ENCODE results near the gene ELOVL1. TPM values are rescaled to one million over a fixed set of nuclear protein-coding genes. Genes with fewer than 3 reads are reported as not detected.
"Not testable (repeated sequence)": the region's sequence is repeated elsewhere in the genome, so short reads cannot be mapped to it uniquely, and the experiment has no call there.

ELOVL1 gene
- polyA plus RNA-seq, 1 donor (not counting 4 experiments of a cell fraction or from before 2014, with no cell fraction given), result 283 TPM

DNA sequence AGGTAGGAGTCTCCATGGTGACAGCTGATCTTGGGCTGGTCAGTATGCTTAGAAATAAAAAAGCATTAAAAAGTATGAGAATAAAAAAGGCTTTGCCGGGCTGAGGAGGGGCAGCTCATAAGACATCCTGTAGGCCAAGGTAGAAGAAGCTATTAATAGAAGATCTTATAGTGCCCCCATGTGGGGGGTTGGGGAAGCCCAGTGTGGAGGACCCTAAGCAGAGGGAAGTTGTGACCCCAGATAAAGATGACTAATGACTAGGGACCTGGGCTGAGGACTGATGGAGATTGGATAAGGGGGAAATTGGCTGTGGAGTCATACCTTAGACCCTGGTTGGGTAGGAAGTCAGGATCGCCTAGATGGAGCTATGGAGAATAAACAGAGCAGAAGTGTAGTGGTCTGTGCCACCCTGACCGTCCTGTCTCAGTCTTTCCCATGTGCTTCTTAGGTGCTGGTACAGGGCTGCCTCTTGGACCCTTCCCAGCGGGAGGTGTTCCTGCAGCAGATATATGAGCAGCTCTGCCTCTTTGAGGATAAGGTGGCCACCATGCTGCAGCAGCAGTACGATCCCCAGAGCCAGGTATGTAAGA, 46.9 kb upstream of the ELOVL1 start:
- DNase-seq (ENCODE audit: low read depth, low spot score) (no peak), FAIRE-seq (no peak)
- no peak overlapping the region for H2AFZ ChIP-seq (ENCODE audit: control insufficient read depth, low read length)
- dilution Hi-C loops (cut with MboI; ENCODE audit: extremely low pct_ligation_motif_present, low sequenced_read_pairs), result no loop called here
- H3K27ac ChIP-seq (ENCODE audit: control insufficient read depth, insufficient read depth, low read length), result no peak overlapping the region
- no peaks in the 10 kb centered on the region for H3K9me3 ChIP-seq (ENCODE audit: control insufficient read depth, low read depth, low read length)
- peaks cover 20 to 22% of the 10 kb centered on the region in 2 experiments for H3K36me3 ChIP-seq (ENCODE audit: control insufficient read depth in 2 of 2, extremely low read depth in 1 of 2, insufficient read depth in 2 of 2, low read length in 2 of 2)
- no peaks in the 10 kb centered on the region for H3K9me1 ChIP-seq (ENCODE audit: control insufficient read depth, extremely low read depth, insufficient read depth, low read length)
- H3K4me1 ChIP-seq (ENCODE audit: control insufficient read depth, extremely low read depth, insufficient read depth, low read length), result no peaks in the 10 kb centered on the region
- no peak overlapping the region for H3K4me3 ChIP-seq (ENCODE audit: control insufficient read depth in 2 of 3, extremely low read depth in 1 of 3, insufficient read depth in 2 of 3, low read depth in 1 of 3, low read length in 3 of 3)
- H3K4me2 ChIP-seq (ENCODE audit: control insufficient read depth, extremely low read depth, insufficient read depth, low read depth, low read length), result no peak overlapping the region
- TF ChIP-seq EZH2 (IDR thresholded peaks at IDR 0.05; ENCODE audit: low read length), result no peak
- TF ChIP-seq, protein P1, sequence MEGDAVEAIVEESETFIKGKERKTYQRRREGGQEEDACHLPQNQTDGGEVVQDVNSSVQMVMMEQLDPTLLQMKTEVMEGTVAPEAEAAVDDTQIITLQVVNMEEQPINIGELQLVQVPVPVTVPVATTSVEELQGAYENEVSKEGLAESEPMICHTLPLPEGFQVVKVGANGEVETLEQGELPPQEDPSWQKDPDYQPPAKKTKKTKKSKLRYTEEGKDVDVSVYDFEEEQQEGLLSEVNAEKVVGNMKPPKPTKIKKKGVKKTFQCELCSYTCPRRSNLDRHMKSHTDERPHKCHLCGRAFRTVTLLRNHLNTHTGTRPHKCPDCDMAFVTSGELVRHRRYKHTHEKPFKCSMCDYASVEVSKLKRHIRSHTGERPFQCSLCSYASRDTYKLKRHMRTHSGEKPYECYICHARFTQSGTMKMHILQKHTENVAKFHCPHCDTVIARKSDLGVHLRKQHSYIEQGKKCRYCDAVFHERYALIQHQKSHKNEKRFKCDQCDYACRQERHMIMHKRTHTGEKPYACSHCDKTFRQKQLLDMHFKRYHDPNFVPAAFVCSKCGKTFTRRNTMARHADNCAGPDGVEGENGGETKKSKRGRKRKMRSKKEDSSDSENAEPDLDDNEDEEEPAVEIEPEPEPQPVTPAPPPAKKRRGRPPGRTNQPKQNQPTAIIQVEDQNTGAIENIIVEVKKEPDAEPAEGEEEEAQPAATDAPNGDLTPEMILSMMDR (optimal IDR thresholded peaks at IDR 0.05 in 1 of 3, IDR thresholded peaks at IDR 0.05 in 1 of 3, conservative IDR thresholded peaks at IDR 0.05 in 1 of 3; ENCODE audit: extremely low read depth in 1 of 3, insufficient read depth in 2 of 3, low read length in 3 of 3), result peak; percentile 40 to 53 (median 51)
- no peaks in the 10 kb centered on the region for H3K79me2 ChIP-seq (ENCODE audit: control insufficient read depth, insufficient read depth, low read length)
- no peaks in the 10 kb centered on the region for H4K20me1 ChIP-seq (ENCODE audit: control insufficient read depth, extremely low read depth, insufficient read depth, low read length)
- no peaks in the 10 kb centered on the region for H3K27me3 ChIP-seq (ENCODE audit: control insufficient read depth, extremely low read depth, insufficient read depth, low read length)
- no peak overlapping the region for H3K9ac ChIP-seq (ENCODE audit: control insufficient read depth, extremely low read depth, insufficient read depth, low read length)

DNA sequence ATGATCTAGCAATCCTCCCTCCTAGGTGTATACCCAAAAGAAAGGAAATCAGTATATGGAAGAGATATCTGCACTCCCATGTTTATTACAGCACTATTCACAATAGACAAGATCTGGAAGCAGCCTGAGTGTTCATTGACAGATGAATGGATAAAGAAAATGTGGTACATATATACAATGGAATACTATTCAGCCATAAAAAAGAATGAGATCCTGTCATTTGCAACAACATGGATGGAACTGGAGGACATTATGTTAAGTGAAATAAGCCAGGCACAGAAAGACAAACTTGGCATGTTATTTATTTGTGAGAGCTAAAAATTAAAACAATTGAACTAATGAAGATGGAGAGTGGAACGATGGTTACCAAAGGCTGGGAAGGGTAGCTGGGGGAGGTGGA, 45.6 kb upstream of the ELOVL1 start:
- H3K36me3 ChIP-seq (ENCODE audit: control insufficient read depth in 2 of 2, extremely low read depth in 1 of 2, insufficient read depth in 2 of 2, low read length in 2 of 2), result peaks cover 16 to 21% of the 10 kb centered on the region in 2 experiments
- not testable (repeated sequence) for DNase-seq (ENCODE audit: low read depth, low spot score); H2AFZ ChIP-seq (ENCODE audit: control insufficient read depth, low read length)

DNA sequence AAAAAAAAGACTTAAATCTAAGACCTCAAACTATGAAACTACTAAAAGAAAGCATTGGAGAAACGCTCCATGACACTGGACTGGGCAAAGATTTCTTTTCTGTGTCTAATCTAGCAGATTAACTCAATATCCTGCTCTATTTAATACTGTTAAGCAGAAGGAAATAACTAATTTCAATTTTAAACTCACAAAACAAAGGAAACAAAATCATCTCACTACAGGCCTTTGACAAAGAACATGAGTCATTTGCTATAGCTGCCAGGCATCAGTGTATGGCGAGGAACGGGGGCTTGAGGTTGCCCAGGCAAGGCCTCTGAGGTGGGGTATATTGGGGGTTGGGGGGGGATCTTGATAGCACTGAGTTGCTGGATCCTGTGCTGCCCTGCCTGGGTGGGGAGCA, 42.8 kb upstream of the ELOVL1 start:
- peaks cover 11 to 15% of the 10 kb centered on the region in 2 experiments for H3K36me3 ChIP-seq (ENCODE audit: control insufficient read depth in 2 of 2, extremely low read depth in 1 of 2, insufficient read depth in 2 of 2, low read length in 2 of 2)
- no peak for DNase-seq (ENCODE audit: low read depth, low spot score)
- no peaks in the 10 kb centered on the region for H3K9me3 ChIP-seq (ENCODE audit: control insufficient read depth, low read depth, low read length)
- no peak overlapping the region for H3K4me2 ChIP-seq (ENCODE audit: control insufficient read depth, extremely low read depth, insufficient read depth, low read depth, low read length)
- no peak overlapping the region for H3K4me3 ChIP-seq (ENCODE audit: control insufficient read depth in 2 of 3, extremely low read depth in 1 of 3, insufficient read depth in 2 of 3, low read depth in 1 of 3, low read length in 3 of 3)
- no peak overlapping the region for H3K27ac ChIP-seq (ENCODE audit: control insufficient read depth, insufficient read depth, low read length)
- H3K9ac ChIP-seq (ENCODE audit: control insufficient read depth, extremely low read depth, insufficient read depth, low read length), result no peak overlapping the region
- H4K20me1 ChIP-seq (ENCODE audit: control insufficient read depth, extremely low read depth, insufficient read depth, low read length), result no peaks in the 10 kb centered on the region
- FAIRE-seq, result no peak
- H3K79me2 ChIP-seq (ENCODE audit: control insufficient read depth, insufficient read depth, low read length), result no peaks in the 10 kb centered on the region
- no peak overlapping the region for H2AFZ ChIP-seq (ENCODE audit: control insufficient read depth, low read length)
- no peaks in the 10 kb centered on the region for H3K9me1 ChIP-seq (ENCODE audit: control insufficient read depth, extremely low read depth, insufficient read depth, low read length)
- no peaks in the 10 kb centered on the region for H3K4me1 ChIP-seq (ENCODE audit: control insufficient read depth, extremely low read depth, insufficient read depth, low read length)
- dilution Hi-C loops (cut with MboI; ENCODE audit: extremely low pct_ligation_motif_present, low sequenced_read_pairs), result no loop called here
- H3K27me3 ChIP-seq (ENCODE audit: control insufficient read depth, extremely low read depth, insufficient read depth, low read length), result no peaks in the 10 kb centered on the region
- no peak for TF ChIP-seq EZH2 (IDR thresholded peaks at IDR 0.05; ENCODE audit: low read length)
- TF ChIP-seq, protein P1 (optimal IDR thresholded peaks at IDR 0.05 in 1 of 3, IDR thresholded peaks at IDR 0.05 in 1 of 3, conservative IDR thresholded peaks at IDR 0.05 in 1 of 3; ENCODE audit: extremely low read depth in 1 of 3, insufficient read depth in 2 of 3, low read length in 3 of 3), result no peak

More for the DNA sequence above, 45.6 kb upstream of the ELOVL1 start:
- H3K4me3 ChIP-seq (ENCODE audit: control insufficient read depth in 2 of 3, extremely low read depth in 1 of 3, insufficient read depth in 2 of 3, low read depth in 1 of 3, low read length in 3 of 3); H4K20me1 ChIP-seq (ENCODE audit: control insufficient read depth, extremely low read depth, insufficient read depth, low read length); dilution Hi-C loops (cut with MboI; ENCODE audit: extremely low pct_ligation_motif_present, low sequenced_read_pairs); H3K27me3 ChIP-seq (ENCODE audit: control insufficient read depth, extremely low read depth, insufficient read depth, low read length); H3K79me2 ChIP-seq (ENCODE audit: control insufficient read depth, insufficient read depth, low read length); H3K4me1 ChIP-seq (ENCODE audit: control insufficient read depth, extremely low read depth, insufficient read depth, low read length); H3K9ac ChIP-seq (ENCODE audit: control insufficient read depth, extremely low read depth, insufficient read depth, low read length); H3K9me1 ChIP-seq (ENCODE audit: control insufficient read depth, extremely low read depth, insufficient read depth, low read length); H3K9me3 ChIP-seq (ENCODE audit: control insufficient read depth, low read depth, low read length); FAIRE-seq; H3K4me2 ChIP-seq (ENCODE audit: control insufficient read depth, extremely low read depth, insufficient read depth, low read depth, low read length); H3K27ac ChIP-seq (ENCODE audit: control insufficient read depth, insufficient read depth, low read length): not testable (repeated sequence)

Data from keratinocyte (primary cell).